ENCODE results near the gene CDH2.

The CDH2 gene

DNA sequence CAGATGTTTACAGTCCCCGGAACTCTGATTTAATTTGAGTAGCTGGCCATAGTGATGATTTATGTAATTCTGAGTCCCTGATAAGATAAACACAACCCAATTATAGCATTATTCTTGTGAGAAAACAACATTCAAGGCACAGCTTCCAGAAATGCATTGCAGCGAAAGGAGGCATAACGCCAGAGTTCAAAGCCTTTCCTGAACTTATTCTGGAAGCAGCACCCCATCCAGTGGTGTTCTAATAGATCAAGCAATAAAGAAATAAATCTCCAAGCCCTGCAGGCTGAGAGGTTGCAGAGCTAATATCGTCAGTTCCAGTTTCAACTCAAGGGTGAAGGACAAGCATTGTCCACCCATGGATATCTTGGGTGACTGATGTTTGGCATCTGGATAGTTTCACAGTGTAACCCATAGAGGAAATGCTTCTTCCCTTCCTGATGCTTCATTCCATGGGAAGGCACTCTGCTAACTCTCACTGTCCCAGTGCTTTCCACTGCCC lies 18.8 kb downstream of the CDH2 start:
- Mint-ChIP-seq H3K27me3 (no peaks in the 10 kb centered on the region), H3K9me3 (peaks cover 10% of the 10 kb centered on the region), H3K36me3 (ENCODE audit: low read depth) (no peaks in the 10 kb centered on the region), H3K4me3 (no peak overlapping the region), H3K4me1 (ENCODE audit: low read depth) (no peaks in the 10 kb centered on the region), H3K27ac (no peak overlapping the region)
- no peak for DNase-seq

GRCh38 chr18:28153485-28154065 lies 23.4 kb downstream of the CDH2 start:
- H3K4me3 Mint-ChIP-seq: no peak overlapping the region
- no peak overlapping the region for H3K27ac Mint-ChIP-seq
- no peak for DNase-seq

GRCh38 chr18:28152754-28153153 lies 24.2 kb downstream of the CDH2 start:
- no peaks in the 10 kb centered on the region for H3K36me3 Mint-ChIP-seq (ENCODE audit: low read depth)
- peaks cover 5% of the 10 kb centered on the region for H3K9me3 Mint-ChIP-seq
- H3K4me1 Mint-ChIP-seq (ENCODE audit: low read depth): no peaks in the 10 kb centered on the region
- no peaks in the 10 kb centered on the region for H3K27me3 Mint-ChIP-seq
- no peak for DNase-seq
- no peak overlapping the region for H3K4me3 Mint-ChIP-seq
- H3K27ac Mint-ChIP-seq: no peak overlapping the region

More at GRCh38 chr18:28153485-28154065, 23.4 kb downstream of the CDH2 start:
- Mint-ChIP-seq H3K27me3 (no peaks in the 10 kb centered on the region), H3K9me3 (peaks cover 3% of the 10 kb centered on the region), H3K4me1 (ENCODE audit: low read depth) (no peaks in the 10 kb centered on the region), H3K36me3 (ENCODE audit: low read depth) (no peaks in the 10 kb centered on the region)

DNA sequence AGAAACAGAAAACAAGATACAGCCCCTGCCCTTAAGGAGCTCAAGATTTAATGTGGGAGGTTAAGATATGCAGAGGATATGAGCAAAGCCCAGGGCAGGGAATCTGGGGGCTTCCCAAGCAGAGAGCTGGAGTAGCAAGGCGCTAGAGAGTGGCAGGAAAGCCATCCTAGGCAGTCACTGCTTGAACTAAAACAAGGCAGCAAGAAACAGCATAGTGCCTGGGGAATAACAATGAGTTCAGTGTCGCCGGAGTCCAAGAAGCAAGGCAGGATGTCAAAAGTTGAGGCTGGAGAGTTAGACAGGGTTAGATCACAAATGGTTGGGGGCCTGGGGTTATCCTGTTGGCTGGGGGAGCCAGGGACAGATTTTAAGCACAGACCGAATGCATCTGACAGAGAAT lies 24.6 kb downstream of the CDH2 start:
- no peak overlapping the region for H3K4me3 Mint-ChIP-seq
- peaks cover 5% of the 10 kb centered on the region for H3K9me3 Mint-ChIP-seq
- H3K27ac Mint-ChIP-seq: no peak overlapping the region
- no peaks in the 10 kb centered on the region for H3K27me3 Mint-ChIP-seq
- DNase-seq: no peak
- no peaks in the 10 kb centered on the region for H3K4me1 Mint-ChIP-seq (ENCODE audit: low read depth)
- H3K36me3 Mint-ChIP-seq (ENCODE audit: low read depth): no peaks in the 10 kb centered on the region

DNA sequence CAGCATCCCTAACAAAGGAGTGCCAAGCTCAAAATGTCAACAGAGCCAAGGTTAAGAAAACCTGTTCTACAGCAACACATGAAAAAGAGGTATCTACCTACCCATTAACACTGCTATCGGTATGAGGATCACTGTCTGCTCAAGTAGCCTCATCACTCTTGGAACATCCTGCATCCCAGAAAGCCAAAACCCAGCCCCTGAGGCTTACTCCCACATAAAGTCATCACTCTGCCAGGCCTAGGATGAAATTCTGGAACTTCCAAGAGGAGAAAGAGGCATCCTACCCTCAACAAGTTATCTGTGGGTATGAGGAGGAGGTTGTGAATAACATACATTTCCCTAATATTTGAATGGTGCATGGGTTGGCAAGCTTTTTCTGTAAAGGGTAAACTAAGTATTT lies 25.5 kb downstream of the CDH2 start:
- Mint-ChIP-seq H3K4me3 (no peak overlapping the region), H3K4me1 (ENCODE audit: low read depth) (no peaks in the 10 kb centered on the region), H3K36me3 (ENCODE audit: low read depth) (no peaks in the 10 kb centered on the region), H3K27me3 (no peaks in the 10 kb centered on the region), H3K9me3 (peaks cover 5% of the 10 kb centered on the region), H3K27ac (no peak overlapping the region)
- DNase-seq: no peak

GRCh38 chr18:28150925-28151324 lies 26.0 kb downstream of the CDH2 start:
- Mint-ChIP-seq H3K36me3 (ENCODE audit: low read depth) (no peaks in the 10 kb centered on the region), H3K9me3 (peaks cover 5% of the 10 kb centered on the region), H3K4me3 (no peak overlapping the region), H3K4me1 (ENCODE audit: low read depth) (no peaks in the 10 kb centered on the region), H3K27ac (no peak overlapping the region), H3K27me3 (no peaks in the 10 kb centered on the region)
- DNase-seq: no peak

GRCh38 chr18:28149810-28150420 lies 27.0 kb downstream of the CDH2 start:
- Mint-ChIP-seq H3K4me3 (no peak overlapping the region), H3K4me1 (ENCODE audit: low read depth) (no peaks in the 10 kb centered on the region), H3K9me3 (peaks cover 5% of the 10 kb centered on the region), H3K27me3 (no peaks in the 10 kb centered on the region), H3K36me3 (ENCODE audit: low read depth) (no peaks in the 10 kb centered on the region), H3K27ac (no peak overlapping the region)
- no peak for DNase-seq

GRCh38 chr18:28147674-28148171 lies 29.2 kb downstream of the CDH2 start:
- no peak overlapping the region for H3K27ac Mint-ChIP-seq
- no peak for DNase-seq
- no peaks in the 10 kb centered on the region for H3K27me3 Mint-ChIP-seq
- H3K9me3 Mint-ChIP-seq: peaks cover 8% of the 10 kb centered on the region
- H3K4me1 Mint-ChIP-seq (ENCODE audit: low read depth): no peaks in the 10 kb centered on the region
- H3K4me3 Mint-ChIP-seq: no peak overlapping the region
- no peaks in the 10 kb centered on the region for H3K36me3 Mint-ChIP-seq (ENCODE audit: low read depth)

- H3K4me1 Mint-ChIP-seq (ENCODE audit: low read depth): no peaks in the 10 kb centered on the region
- peaks cover 12% of the 10 kb centered on the region for H3K9me3 Mint-ChIP-seq
- no peak for DNase-seq
- H3K27ac Mint-ChIP-seq: no peak overlapping the region
- H3K4me3 Mint-ChIP-seq: no peak overlapping the region
- H3K27me3 Mint-ChIP-seq: no peaks in the 10 kb centered on the region
- H3K36me3 Mint-ChIP-seq (ENCODE audit: low read depth): no peaks in the 10 kb centered on the region
Observed at GRCh38 chr18:28143725-28144124, 33.2 kb downstream of the CDH2 start.

DNA sequence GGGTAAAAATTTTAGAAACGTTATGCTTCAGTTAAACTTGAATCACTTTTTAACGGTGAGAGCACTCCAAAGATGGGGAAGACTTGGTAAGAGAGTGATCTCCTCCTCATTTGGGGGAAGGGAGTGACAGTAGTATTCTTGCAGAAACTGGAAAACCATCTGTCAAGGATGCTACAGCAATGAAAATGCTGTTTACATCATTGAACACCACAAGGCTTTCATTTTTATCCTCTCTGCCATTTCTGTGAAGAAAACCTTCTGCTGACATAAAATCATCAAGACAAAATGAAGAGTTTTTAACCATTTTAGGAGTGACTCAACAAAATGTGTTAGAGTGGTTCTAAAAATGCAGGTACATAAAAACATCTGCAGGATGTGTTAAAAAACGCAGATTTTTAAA lies 38.1 kb downstream of the CDH2 start:
- H3K4me3 Mint-ChIP-seq: no peak overlapping the region
- H3K9me3 Mint-ChIP-seq: peaks cover 15% of the 10 kb centered on the region
- H3K27me3 Mint-ChIP-seq: no peaks in the 10 kb centered on the region
- no peak overlapping the region for H3K27ac Mint-ChIP-seq
- H3K4me1 Mint-ChIP-seq (ENCODE audit: low read depth): no peaks in the 10 kb centered on the region
- no peak for DNase-seq
- H3K36me3 Mint-ChIP-seq (ENCODE audit: low read depth): no peaks in the 10 kb centered on the region

DNA sequence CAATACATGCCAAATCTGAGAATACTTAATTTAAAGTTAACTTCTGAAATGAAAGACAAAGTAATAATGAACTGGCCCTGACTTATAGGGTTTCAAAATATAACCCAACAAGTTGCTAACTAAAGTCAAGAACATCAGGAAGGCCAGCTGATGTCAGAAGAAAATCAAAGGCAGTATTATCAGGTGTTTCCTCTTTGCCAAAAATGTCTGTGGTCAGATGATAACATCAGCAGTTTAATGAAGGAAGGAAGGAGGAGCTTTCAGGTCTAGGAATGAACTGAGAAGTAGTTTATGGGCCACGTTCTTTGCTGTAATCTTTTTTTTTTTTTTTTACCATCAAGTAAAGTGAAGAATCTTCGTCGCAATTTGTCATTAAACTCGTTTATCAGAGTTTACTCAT lies 40.9 kb downstream of the CDH2 start:
- Mint-ChIP-seq H3K9me3 (peaks cover 13% of the 10 kb centered on the region), H3K36me3 (ENCODE audit: low read depth) (no peaks in the 10 kb centered on the region), H3K27me3 (no peaks in the 10 kb centered on the region), H3K4me3 (no peak overlapping the region), H3K4me1 (ENCODE audit: low read depth) (no peaks in the 10 kb centered on the region), H3K27ac (no peak overlapping the region)
- no peak for DNase-seq

DNA sequence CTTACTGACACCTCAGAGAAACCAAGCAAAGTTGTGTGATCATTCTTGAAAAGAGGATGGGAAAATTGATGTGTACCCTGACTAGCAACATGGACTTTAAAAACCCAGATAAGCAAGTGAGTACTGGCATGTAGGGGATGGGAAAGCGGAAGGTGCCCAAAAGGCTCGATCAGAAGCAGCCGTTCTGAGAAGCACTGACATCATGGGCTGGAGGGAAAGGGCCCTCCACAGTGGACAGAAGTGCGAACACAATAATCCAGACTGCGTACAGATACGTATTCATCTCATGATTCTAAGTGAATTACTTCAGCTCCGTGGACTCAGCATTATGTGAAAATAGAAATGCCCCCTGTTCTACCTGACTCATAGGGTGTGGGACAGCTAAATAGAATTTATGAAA lies 42.2 kb downstream of the CDH2 start:
- Mint-ChIP-seq H3K36me3 (ENCODE audit: low read depth) (no peaks in the 10 kb centered on the region), H3K4me3 (no peak overlapping the region), H3K27me3 (no peaks in the 10 kb centered on the region), H3K27ac (no peak overlapping the region), H3K4me1 (ENCODE audit: low read depth) (no peaks in the 10 kb centered on the region), H3K9me3 (peaks cover 13% of the 10 kb centered on the region)
- DNase-seq: no peak

DNA sequence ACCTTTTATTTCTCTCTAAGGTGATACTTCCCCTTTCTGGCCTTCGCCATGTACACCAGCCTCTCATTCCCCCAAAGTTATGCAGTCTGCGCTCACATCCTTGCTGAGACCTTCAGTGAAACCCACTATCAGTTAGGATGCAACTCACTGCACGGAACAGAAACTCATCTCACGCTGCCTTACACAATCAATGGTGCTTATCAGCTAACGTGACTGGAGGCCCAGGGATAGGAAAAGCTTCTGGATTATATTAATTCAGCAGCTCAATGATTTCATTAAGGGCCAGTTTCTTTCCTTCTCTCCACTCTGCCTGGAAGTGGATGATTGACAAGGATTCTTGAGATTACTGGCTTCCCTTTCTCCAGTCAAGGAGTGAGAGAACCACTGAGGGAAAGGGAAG lies 44.8 kb downstream of the CDH2 start:
- no peak overlapping the region for H3K27ac Mint-ChIP-seq
- no peak for DNase-seq

GRCh38 chr18:28128659-28128980 lies 48.3 kb downstream of the CDH2 start:
- H3K4me1 Mint-ChIP-seq (ENCODE audit: low read depth): no peaks in the 10 kb centered on the region

More for the DNA sequence above, 44.8 kb downstream of the CDH2 start:
- Mint-ChIP-seq H3K9me3 (peaks cover 2% of the 10 kb centered on the region), H3K27me3 (no peaks in the 10 kb centered on the region), H3K4me1 (ENCODE audit: low read depth) (no peaks in the 10 kb centered on the region), H3K4me3 (no peak overlapping the region), H3K36me3 (ENCODE audit: low read depth) (no peaks in the 10 kb centered on the region)

DNA sequence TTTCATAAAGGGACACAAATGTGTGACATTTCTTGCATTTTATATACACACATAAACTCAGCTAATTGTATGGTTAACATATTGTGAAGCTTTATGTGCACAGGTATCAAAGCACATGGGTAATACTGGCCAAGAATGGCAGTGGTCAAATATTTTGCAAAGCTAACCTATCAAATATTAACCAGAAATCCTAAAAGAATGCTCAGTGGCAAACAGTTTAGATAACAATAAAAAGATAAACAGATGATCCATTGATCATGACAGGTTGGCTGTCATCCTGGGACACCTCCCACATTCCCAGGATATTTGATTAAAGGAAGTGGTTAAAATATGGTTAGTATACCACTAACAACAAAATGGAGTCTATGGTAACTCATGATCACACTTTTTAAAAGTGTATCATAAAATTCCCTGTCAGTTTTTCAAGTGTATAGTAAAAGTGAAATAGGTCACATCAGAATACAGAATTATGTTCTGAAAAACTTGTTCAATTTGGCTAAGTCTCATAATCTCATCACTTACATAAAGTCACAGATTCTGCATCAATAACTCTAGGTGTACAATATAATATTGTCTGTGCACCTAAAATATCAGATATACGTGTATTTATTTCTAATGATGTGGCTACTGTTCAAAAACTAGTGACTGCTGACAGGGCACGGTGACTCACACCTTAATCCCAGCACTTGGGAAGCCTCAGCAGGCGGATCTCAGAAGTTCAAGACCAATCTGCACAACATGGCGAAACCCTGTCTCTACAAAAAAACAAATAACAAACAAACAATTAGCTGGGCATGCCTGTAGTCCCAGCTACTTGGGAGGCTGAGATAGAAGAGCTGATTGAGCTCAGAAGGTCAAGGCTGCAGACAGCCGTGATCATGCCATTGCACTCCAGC lies 48.9 kb downstream of the CDH2 start:
- no peak overlapping the region for H3K27ac Mint-ChIP-seq
- H3K4me3 Mint-ChIP-seq: no peak overlapping the region
- no peaks in the 10 kb centered on the region for H3K4me1 Mint-ChIP-seq (ENCODE audit: low read depth)
- H3K36me3 Mint-ChIP-seq (ENCODE audit: low read depth): no peaks in the 10 kb centered on the region
- no peak for DNase-seq
- no peaks in the 10 kb centered on the region for H3K9me3 Mint-ChIP-seq
- H3K27me3 Mint-ChIP-seq: no peaks in the 10 kb centered on the region

More at GRCh38 chr18:28128659-28128980, 48.3 kb downstream of the CDH2 start:
- Mint-ChIP-seq H3K9me3 (no peaks in the 10 kb centered on the region), H3K27me3 (no peaks in the 10 kb centered on the region), H3K36me3 (ENCODE audit: low read depth) (no peaks in the 10 kb centered on the region), H3K27ac (no peak overlapping the region), H3K4me3 (no peak overlapping the region)
- no peak for DNase-seq
